ENCODE measurements around the gene SSTR3. TPM values are rescaled to one million over a fixed set of nuclear protein-coding genes. Genes with fewer than 3 reads are reported as not detected.
"Not testable (repeated sequence)": the region's sequence is repeated elsewhere in the genome, so short reads cannot be mapped to it uniquely, and the experiment has no call there.

The SSTR3 gene
- polyA plus RNA-seq, 12 donors = 0.05 TPM; not detected in 11

DNA sequence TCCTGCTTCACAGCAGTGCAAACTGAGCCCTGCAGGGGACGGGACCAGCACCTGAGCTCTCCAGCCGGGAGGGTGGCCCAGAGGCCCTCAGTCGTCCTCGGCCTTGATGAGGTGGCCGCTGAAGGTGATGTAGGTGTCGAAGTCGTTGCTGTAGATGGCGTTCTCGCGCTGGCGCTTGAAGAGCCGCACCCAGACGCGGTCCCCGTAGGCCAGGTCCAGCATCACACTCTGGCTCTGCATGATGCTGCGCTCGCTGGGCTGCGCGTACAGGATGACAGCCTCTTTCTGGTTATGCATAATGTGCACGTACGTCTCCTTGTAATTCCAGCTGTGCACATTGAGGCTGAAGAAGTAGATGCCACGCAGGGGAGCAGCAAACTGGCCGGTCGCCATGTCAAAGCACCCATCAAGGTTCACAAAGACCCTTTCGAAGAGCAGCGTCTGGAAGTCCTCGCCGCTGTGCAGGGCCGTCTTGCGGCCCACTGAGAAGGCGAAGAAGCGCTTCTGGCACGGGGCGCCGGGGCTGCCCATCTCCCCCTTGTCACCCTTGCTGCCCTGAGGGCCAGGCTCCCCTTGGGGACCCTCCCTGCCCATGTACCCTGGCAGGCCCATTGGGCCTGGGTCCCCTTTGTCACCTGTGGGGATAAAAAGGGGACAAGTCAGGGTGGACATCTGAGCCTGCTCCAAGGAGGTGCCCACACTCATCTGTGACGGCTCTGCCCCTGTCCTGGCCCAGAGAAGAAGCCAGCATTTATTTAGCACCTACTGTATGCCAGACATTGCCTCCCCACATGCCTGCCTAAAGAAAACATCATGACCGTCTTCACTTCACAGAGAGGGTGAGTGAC lies 30.0 kb downstream of the SSTR3 start:
- DNase-seq = no peak

DNA sequence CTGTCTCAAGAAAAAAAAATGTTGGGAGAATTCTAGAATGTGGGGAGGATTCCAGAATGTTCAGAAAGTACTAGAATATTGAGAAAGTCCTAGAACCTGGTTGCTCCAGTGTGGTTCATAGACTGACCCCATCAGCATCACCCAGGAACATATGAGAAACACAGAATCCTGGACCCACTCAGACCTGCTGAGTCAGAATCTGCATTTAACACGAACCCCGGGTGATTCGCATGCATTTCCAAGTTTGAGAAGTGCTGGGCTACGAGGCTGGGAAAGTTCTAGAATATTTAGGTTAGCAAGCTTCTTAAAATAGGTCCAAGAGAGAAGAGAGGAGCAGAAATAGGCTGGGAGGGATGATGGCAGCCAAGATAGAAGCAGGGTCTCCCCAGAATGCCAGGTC lies 30.6 kb downstream of the SSTR3 start:
- DNase-seq = no peak

DNA sequence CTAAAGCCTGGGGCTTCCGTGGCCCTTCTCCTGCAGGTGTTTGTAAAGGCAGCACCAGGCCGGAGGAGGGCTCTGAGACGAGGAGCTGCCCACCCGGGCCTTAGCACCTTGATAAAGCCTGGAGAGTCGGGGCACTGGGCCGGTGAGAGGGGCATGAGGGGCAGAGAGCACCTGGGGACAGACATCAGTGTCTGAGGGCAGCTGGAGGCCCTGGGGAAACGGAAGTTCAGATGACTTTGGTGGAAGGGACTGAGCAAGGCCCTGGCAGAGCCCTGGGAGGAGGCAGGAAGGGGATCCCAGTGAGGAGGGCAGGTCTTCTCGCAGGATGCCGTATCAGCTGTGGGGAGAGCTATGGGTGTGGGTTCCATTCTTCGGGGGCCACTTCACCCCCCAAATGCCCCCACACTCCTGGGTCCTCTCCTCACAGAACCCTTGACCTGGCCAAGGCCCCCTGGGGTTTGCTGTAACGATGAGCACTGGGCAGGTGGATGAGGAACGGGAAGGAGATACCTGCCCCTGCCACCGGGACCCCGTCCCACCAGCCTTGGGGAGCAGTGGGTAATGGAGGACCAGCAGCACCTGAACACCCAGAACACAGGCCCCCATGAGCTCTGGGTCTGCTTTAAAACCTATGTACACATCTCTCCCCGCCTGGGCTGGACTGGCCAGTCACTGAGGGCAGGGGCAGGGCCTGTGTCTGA lies 31.6 kb downstream of the SSTR3 start:
- DNase-seq = no peak

DNA sequence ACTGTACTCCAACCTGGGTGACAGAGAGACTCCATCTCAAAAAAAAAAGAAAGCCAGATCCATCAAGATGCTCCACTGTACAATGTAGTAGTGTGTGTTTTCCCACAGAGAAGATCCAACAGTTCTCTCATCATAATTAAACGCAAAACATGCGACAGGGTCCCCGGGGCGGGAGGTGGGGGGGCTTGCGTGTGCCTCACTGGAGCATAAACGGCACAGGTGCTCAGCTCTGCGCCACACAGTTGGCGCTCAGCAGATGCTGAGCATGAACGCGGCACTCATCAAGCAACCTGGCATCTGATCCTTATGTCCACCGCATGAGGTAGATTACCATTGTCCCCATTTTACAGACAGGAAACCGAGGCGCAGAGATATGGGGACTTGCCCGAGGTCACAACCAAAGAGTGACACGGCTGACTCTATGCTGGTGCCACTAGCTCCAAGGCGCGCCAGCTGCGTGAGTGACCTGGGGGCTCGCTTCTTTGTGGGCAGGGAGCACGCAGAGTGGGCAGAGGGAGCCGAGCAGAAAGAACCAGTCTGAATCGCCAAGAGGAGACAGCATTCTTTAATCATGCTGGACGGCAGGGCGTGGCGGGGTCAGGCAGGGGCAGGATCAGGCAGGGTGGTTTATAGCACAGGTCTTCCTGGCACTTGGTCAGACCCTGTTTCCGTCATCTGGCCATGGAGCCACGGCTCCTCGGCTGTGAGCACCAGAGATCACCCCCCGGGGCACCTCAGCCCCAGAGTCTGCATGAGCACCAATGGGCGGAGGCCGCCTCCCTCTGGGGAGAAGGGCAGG lies 32.5 kb downstream of the SSTR3 start:
- no peak for DNase-seq

DNA sequence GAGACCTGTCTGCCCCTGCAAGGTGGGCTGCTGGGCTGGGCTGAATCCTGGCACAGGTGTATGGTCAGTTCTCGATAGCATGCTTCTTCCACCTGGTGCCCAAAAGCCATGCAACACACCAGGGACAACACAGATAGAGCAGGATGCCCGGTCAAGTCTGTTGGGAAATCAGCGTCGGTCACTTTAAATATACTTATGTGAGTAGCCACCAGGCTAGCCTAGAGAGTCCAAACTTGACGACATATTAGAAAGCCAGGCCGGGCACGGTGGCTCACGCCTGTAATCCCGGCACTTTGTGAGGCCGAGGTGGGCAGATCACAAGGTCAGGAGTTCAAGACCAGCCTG lies 33.2 kb downstream of the SSTR3 start:
- no peak for DNase-seq

DNA sequence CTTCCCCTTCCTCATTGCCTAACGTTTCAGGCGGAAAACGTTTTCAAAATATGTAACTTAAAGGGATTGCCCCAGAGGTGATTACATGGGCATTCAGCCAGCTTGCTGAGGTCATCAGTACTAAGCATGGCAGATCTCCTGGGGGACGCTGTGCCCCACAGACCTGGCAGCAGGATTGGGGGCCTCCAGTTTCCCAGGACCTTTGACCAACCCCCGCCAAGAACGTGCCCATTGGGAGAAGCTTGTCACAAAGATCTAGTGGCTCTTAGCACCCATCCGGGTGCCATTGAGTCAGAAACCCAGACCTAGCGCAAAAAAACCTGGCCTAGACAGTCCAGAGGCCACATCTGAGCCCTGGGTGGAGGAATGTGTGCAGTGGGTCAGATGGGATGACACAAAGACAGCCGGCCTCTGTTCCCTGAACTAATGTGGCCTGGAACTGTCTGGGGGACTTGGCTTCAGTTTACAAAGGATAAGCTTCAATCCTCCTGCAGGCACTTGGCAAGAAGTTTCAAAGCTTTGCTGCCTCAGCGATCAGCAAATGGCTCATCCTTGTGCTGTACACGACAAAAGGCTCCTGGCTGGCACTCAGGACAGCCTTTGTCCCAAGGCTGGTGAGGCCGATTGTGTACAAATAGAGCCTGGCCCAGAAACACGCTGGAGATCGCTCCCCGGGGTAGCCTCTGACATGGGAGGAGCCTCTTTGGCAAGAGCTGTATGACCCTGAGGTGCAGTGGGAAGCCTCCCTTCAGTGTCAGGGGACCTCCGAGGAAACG lies 33.7 kb downstream of the SSTR3 start:
- no peak for DNase-seq

DNA sequence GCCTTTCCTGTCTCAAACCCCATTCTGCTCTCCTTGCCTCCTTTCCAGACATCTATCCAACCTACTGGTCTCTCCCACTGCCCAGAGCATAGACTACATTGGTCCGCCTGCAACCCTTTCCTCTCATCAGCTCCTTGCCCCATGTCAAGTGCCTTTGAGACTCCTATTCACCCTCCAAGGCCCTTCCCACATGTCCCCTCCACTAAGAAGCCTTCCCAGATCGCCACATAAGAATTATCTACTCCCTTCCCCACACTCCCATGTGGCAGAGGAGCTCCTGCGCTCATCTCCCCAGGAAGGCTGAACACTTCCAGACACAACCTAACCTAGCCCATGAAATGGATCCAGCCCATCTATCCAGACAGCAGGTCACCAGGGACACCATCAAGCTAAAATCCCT lies 34.5 kb downstream of the SSTR3 start:
- DNase-seq = no peak

DNA sequence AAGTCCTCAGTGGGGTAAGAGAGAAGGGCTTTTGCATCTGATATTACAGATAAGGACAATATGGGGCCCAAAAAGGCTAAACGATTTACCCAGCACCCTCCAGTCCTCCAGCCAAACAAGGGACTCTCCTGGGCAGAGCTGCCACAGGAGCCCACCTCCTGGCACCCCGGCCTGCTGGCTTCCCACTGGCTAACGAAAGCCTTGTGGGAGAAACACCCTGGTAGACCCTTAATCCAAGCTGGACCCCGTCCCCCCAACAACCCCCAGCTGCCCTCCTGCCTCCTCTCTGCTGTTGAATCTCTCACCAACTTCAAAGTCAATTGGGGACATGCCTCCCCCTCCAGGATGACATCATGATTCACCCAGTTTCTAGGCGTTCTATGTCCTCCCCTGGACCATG lies 35.1 kb downstream of the SSTR3 start:
- no peak for DNase-seq

DNA sequence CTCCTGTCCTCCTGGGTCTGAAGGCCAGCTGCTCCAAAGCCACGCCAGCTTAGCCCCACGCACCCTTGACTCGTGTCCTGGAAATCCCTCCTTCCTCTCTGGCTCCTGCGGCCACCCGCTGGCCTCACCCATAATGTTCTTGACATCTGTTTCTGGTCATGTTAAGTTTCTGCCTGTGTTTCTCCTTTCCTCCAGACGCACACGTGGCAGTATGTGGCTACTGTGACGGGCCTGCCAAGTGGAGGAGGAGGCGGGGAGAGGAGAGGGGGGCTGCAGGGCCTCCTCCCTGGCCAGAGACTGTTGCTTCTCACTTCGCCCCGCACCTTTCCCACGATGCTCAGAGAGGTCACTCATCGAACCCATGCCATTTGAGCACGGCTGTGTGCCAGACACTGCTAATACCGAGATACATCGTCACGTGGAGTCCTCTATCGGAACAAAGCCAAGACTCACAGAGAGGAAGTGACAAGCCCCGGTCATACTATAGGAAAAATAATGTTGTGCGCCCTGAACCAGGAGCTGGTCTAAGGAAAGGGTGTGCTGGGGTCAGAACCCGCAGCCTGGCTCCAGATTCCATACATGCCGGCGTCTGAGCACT lies 35.7 kb downstream of the SSTR3 start:
- DNase-seq = peak; percentile 93

DNA sequence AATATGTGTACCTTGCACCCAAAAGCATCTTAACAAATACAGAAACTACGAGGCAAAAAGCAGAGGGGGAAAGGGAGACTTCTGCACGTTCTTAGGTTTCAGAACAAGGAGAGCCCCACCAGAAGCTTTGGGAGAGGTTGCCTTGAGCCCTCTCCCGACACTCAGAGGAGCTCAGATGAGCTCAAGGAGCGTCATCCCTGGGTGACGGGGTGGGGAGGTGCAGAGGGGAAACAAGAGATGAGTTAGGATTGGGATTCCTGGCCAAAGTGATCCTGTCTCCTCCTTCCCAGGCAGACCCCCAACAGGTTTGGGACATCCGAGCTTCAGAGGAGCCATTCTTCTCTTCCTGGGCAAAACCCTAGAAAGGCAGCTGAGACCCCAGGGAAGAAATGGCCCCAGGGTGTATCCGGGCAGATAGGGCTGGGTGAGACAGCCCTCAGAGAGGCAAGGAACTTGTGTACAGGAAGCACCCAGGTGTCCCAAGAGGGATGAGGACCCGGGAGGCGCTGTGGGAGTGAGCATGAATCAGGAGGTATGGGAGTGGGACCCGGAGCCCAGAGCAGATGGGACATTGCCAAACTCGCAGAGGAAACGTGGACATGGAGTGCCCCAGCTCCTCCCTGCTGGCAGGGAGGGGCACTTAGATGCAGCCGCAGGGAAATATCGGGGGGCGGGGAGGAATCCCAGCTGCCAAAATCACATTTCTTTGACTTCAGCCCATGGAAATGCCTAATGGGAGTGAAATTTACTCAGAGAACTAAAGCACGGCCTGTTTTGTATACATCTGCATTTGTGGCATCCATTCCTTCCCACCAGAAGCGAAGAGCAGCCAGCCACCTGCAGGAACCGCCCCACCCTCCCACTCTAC lies 36.6 kb downstream of the SSTR3 start:
- peak; percentile 58 for DNase-seq

DNA sequence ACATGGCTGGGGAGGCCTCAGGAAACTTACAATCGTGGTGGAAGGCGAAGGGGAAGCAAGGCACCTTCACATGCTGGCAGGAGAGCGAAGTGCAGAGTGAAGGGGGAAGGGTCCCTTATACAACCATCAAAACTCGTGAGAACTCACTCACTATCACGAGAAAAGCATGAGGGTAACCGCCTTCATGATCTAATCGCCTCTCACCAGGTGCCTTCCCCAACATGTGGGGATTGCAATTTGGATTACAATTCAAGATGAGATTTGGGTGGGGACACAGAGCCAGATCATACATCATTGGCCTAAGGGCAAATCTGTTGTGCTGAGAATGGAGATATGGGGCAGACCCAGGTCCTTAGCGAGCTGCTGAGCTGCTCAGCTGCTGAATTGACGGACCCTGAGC lies 37.3 kb downstream of the SSTR3 start:
- no peak for DNase-seq

DNA sequence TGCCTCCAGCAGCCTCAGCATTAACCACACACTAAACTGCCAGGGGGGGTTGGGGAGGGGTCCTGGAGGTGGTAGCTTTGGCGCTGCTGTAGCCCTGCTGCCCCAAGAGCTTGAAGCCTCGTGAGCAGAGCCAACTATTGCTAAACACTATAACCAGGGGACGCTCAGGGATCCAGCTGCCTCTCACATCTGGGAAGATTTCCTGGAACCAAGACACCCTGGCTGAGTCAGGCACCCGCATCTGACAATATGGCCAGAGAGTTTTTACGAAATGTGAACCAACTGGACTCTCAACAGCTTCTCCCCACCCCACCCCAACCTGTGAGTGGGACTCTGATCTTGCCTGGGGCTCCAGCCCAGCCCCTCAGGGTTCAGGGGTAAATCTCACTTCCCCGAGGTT lies 38.6 kb downstream of the SSTR3 start:
- DNase-seq = peak; percentile 62

DNA sequence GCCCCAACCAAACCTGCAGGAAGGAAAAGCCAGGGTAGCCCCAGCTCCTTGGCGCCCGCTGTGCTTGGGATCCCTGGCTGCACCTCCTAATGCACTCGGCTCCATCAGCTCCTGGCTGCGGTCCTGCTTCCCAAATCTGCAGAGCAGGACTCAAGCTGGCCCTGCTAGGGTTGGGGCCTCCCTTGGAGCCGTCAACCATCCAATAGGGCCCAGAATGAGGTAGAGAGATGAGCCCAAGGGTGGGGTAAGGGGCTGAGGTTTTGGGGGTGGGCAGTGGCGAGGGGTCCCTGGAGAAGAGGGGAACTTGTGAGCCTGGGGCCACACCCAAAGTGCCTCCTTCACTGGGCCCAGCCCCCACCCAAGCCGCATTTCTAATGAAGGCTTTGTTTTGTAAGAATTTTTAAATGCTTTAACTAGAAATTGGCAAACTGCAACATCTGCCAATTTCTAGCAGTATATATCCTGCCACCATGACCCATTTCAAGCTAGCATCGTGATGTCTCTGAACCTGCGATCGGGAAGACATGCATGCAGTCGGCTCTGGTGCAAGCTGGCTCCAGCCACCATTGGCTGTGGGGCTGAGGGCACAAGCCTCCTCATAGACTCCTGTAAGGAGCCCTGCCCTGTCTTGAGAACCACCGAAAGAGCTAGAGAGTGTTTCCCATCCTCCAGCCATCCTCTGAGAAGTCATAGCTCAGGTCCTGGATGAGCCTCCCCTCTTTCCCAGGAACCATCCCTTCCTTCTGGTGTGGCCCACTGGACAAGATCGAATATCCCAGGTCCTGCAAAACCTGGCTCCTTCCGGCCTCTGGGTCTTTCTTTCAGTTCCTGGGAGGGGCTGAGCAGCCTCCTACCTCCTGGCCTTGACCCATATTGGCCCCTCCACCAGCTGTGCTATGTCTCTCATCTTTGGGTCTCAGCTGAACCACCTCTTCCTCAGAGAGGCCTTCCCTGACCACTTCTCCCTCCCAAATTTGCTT lies 39.7 kb downstream of the SSTR3 start:
- no peak for DNase-seq

DNA sequence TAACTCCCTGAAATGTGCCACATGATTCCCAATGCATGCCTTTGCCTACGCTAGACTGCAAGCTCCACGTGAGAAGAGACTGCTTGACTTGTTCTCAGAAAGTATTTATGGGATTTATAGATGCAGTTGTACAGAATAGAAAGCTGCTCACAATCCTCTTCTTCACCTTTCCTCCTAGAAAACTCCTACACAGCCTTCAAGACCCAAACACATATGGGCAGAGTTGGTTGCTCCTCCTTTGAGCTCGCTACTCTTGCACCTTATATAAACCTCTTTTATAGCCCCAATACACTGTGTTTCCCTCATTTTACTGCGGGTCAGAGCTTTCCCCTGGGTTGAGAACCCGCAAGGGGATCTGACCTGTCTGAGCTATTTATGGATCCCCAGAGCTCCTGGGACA lies 40.6 kb downstream of the SSTR3 start:
- no peak for DNase-seq

DNA sequence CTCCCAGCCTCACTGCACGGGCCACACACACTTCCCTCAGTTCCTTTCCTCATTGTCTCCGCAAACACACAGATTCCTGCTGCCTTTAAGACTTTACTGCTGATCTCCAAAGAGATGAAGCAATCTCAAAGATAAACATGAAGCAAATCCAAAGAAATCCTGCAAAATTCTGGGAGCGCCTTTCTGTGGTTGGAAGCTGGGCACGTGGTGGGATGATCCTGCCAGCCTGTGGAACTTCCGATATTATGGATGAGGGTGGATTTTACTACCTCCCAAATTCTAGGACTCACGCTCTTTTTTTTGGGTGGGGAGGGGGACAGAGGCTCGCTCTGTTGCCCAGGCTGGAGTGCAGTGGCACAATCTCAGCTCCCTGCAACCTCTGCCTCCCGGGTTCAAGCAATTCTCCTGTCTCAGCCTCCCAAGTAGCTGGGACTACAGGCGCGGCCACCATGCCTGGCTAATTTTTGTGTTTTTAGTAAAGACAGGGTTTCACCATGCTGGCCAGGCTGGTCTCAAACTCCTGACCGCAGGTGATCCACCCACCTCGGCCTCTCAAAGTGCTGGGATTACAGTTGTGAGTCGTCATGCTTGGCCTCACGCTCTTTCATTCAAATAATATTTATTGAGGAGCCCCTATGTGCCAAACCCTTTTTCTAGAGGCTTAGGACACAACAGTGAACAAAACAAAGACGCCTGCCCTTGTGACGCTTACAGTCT lies 41.4 kb downstream of the SSTR3 start:
- not testable (repeated sequence) for DNase-seq

DNA sequence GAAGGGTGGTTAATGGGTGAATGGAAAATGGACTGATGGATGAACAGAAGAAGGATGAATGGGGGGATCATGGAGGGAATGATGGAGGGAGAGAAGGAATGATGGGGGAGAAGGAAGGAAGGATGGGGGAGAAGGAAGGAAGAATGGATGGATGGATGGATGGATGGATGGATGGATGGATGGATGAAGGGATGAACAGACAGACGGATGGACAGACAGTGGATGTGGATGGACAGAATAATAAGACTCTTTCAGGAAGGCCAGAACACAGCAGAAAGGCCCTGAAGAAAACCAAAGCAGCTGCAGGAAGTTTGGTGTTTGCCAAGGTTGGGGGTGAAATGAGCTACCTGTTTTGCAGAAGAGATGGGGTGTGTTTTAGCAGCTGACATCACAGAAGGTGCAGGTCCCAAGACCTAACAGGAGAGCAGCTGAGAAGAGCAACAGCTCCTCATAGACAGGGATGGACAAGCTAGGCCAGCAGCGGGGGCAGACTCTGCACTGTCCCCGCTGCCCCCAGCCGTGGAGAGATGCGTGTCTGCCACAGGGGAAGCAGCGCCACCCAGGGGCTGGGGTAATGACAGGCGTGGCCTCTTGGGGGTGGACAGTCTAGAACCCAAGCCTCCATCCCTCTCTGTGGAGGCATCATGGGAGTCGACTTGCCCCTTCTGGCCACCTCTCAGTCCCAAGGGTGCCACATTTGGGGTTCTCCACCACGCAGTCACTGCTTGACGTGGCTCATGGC lies 42.2 kb downstream of the SSTR3 start:
- no peak for DNase-seq

DNA sequence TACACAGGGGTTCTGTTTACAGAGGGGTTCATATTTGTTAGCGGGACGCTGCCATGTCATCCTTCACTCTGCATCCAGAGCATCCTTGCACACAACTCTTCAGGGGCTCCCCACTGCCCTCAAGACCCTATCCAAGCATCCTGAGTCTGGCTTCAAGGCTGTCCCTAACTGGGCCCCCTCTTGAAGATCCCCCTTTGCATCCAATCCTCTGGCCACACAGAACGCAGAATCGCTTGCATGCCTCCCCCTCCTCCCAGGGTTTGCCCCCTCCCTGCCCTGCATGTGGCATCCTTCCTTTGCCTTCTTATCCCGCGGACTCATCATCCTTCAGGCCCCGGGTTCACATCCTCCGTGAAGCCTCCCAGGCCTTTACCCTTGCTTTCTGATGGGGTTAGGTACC lies 42.9 kb downstream of the SSTR3 start:
- no peak for DNase-seq
